ENCODE data around the gene EGR1.

GRCh38 chr5:138438003-138438723, 27.1 kb upstream of the EGR1 start:
- TF ChIP-seq GATA2 (IDR thresholded peaks at IDR 0.05; ENCODE audit: low read depth, low read length) (no peak), GATA3 (IDR thresholded peaks at IDR 0.05; ENCODE audit: low read depth, low read length) (no peak)

Measured in SH-SY5Y (cell line).